Muscle layer of duodenum (tissue), 2 donors: ENCODE measurements around the gene TMTC2.

Source experiments
- H3K27ac ChIP-seq: one replicate; pipeline ENCODE4 v1.7.0; 2013; ENCODE audit warnings: mild to moderate bottlenecking, low read length
- H3K27me3 ChIP-seq: one replicate; pipeline ENCODE4 v1.7.0; 2013; ENCODE audit warnings: low read depth, mild to moderate bottlenecking, control low read depth, low read length
- H3K36me3 ChIP-seq, 2 donors: one replicate each; pipeline ENCODE4 v1.7.0; 2013; ENCODE audit warnings: low read length in 2 of 2, control low read depth in 1 of 2, mild to moderate bottlenecking in 1 of 2; ENCODE audit not compliant: insufficient read depth in 2 of 2, control insufficient read depth in 1 of 2
- H3K4me1 ChIP-seq, 2 donors: one replicate each; pipeline ENCODE4 v1.7.0; 2013; ENCODE audit warnings: low read length in 2 of 2, mild to moderate bottlenecking in 2 of 2, control low read depth in 1 of 2, moderate library complexity in 1 of 2; ENCODE audit not compliant: insufficient read depth in 2 of 2, control insufficient read depth in 1 of 2
- H3K4me3 ChIP-seq, 2 donors: one replicate each; pipeline ENCODE4 v1.7.0; 2013; ENCODE audit warnings: low read length in 2 of 2, low read depth in 1 of 2, mild to moderate bottlenecking in 1 of 2
- H3K9me3 ChIP-seq, 2 donors: one replicate each; pipeline ENCODE4 v1.7.0; 2013; ENCODE audit warnings: low read length in 2 of 2, control low read depth in 1 of 2, mild to moderate bottlenecking in 1 of 2; ENCODE audit not compliant: control insufficient read depth in 1 of 2
- donor health status: healthy.

The TMTC2 gene

GRCh38 chr12:83086023-83086422 is 399.3 kb downstream of the TMTC2 start:
- H3K4me1 ChIP-seq = peaks cover 0 to 10% of the 10 kb centered on the region in 2 donors
- H3K27me3 ChIP-seq = no peaks in the 10 kb centered on the region
- no peak overlapping the region for H3K4me3 ChIP-seq
- no peaks in the 10 kb centered on the region for H3K36me3 ChIP-seq
- no peak overlapping the region for H3K27ac ChIP-seq
- H3K9me3 ChIP-seq = no peaks in the 10 kb centered on the region

GRCh38 chr12:83089575-83089974 is 402.9 kb downstream of the TMTC2 start:
- Histone ChIP-seq H3K27me3 (no peaks in the 10 kb centered on the region), H3K36me3 (no peaks in the 10 kb centered on the region), H3K9me3 (no peaks in the 10 kb centered on the region), H3K27ac (no peak overlapping the region), H3K4me3 (no peak overlapping the region), H3K4me1 (no peaks in the 10 kb centered on the region)

DNA sequence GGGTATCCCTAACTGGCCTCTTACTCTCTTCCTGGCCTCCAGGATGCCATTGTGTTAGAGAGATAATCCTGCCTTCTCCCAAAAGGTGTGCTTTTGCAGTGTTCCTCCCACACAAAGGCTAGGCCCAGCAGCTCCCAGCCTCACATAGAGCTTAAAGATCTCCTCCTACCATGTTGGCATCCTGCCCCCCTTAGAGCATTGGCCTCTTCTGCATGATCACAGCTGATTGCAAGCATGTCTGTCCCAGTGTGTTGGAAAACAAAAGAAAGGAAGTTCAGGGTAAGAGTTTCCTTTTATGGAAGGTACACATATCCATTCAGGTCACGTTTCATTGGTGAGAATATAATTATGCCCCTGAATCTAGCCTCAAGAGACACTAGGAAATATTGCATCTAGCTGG is 405.4 kb downstream of the TMTC2 start:
- Histone ChIP-seq H3K27ac (no peak overlapping the region), H3K27me3 (no peaks in the 10 kb centered on the region), H3K9me3 (no peaks in the 10 kb centered on the region), H3K4me1 (no peaks in the 10 kb centered on the region), H3K4me3 (no peak overlapping the region), H3K36me3 (no peaks in the 10 kb centered on the region)

DNA sequence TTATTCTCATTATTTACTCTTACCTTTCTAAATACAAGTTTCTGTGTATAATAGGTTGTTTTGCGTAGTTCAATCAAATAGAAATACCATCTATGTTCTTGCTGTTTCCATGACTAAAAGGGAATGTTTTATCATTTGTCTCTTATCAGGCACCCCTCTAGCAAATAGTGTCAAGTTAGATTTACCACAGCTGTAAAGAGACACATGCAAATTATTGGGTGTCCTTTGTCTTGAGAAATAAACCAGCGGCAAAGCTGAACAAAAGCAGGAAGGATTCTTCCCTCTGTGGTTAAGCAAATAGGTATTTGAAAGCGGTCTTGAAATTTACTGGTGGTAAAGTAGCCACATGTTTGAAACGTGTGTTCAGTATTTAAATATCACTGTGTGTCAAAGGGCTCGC is 405.9 kb downstream of the TMTC2 start:
- Histone ChIP-seq H3K27me3 (no peaks in the 10 kb centered on the region), H3K9me3 (no peaks in the 10 kb centered on the region), H3K4me1 (no peaks in the 10 kb centered on the region), H3K36me3 (no peaks in the 10 kb centered on the region), H3K27ac (no peak overlapping the region), H3K4me3 (no peak overlapping the region)

GRCh38 chr12:83093426-83093825 is 406.7 kb downstream of the TMTC2 start:
- no peaks in the 10 kb centered on the region for H3K4me1 ChIP-seq
- H3K36me3 ChIP-seq = no peaks in the 10 kb centered on the region
- H3K27ac ChIP-seq = no peak overlapping the region
- no peaks in the 10 kb centered on the region for H3K27me3 ChIP-seq
- no peaks in the 10 kb centered on the region for H3K9me3 ChIP-seq
- no peak overlapping the region for H3K4me3 ChIP-seq

DNA sequence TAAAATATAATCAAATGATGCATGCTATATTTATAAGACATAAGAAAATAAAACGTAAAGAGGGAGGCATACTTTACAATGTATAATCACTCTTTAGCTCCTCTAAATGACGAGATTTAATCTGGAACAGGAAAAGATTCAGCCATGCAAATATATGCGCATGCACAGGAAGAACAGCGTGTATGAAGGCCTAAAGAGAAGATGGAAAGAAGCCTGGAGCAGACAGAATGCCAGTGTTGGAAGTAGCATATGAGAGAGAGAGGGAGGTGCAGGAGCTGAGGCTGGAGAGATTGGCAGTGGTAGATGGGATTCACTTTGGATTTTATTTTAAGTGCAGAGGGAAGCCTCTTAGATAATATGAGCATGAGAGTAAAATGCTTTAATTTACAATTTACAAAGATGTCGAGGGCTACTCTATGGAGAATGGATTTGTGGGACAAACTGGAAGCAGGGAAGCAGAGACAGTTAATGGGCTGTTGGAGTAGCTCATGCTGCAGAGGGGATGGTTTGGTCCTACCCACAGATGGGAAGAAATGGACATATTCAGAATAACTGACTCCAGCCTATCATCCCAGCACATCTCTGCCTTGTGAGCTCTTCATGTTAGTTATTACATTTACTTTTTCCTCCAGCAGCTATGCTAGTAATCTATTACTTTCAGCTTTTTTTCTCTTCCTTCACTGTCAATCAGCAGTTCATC is 411.1 kb downstream of the TMTC2 start:
- Histone ChIP-seq H3K9me3 (no peaks in the 10 kb centered on the region), H3K27ac (no peak overlapping the region), H3K4me3 (no peak overlapping the region), H3K36me3 (no peaks in the 10 kb centered on the region), H3K4me1 (no peaks in the 10 kb centered on the region), H3K27me3 (no peaks in the 10 kb centered on the region)

GRCh38 chr12:83099436-83099835 is 412.7 kb downstream of the TMTC2 start:
- Histone ChIP-seq H3K4me3 (no peak overlapping the region), H3K27ac (no peak overlapping the region), H3K36me3 (no peaks in the 10 kb centered on the region), H3K27me3 (no peaks in the 10 kb centered on the region), H3K9me3 (no peaks in the 10 kb centered on the region), H3K4me1 (peaks cover 0 to 5% of the 10 kb centered on the region in 2 donors)

DNA sequence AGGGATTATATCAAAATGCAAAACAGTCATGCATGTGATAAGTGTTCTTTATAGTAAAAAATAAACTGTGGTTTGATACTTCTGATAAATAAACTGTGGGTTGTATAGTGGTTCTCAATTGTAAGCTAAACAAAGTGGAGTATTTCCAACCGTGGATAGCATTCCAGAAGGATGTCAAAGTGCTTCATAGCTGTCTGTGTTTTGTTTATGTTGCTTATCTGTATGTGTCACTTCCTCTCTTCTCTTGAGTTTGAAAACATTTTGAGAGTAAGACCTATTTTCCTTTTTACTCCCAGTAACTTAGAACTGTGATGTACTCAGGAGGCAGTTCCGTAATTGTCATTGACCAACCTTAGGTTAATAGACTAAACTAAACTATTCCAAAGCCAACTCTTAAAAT is 415.8 kb downstream of the TMTC2 start:
- peaks cover 0 to 6% of the 10 kb centered on the region in 2 donors for H3K4me1 ChIP-seq
- no peaks in the 10 kb centered on the region for H3K9me3 ChIP-seq

GRCh38 chr12:83106873-83107272 is 420.2 kb downstream of the TMTC2 start:
- Histone ChIP-seq H3K9me3 (no peaks in the 10 kb centered on the region), H3K27ac (no peak overlapping the region), H3K36me3 (no peaks in the 10 kb centered on the region), H3K4me3 (no peak overlapping the region), H3K4me1 (peaks cover 0 to 6% of the 10 kb centered on the region in 2 donors), H3K27me3 (no peaks in the 10 kb centered on the region)

More for the DNA sequence above, 415.8 kb downstream of the TMTC2 start:
- Histone ChIP-seq H3K27me3 (no peaks in the 10 kb centered on the region), H3K36me3 (no peaks in the 10 kb centered on the region), H3K27ac (no peak overlapping the region), H3K4me3 (no peak overlapping the region)

- Histone ChIP-seq H3K4me3 (no peak overlapping the region), H3K27me3 (no peaks in the 10 kb centered on the region), H3K36me3 (no peaks in the 10 kb centered on the region), H3K4me1 (no peaks in the 10 kb centered on the region), H3K27ac (no peak overlapping the region), H3K9me3 (no peaks in the 10 kb centered on the region)
Measured at GRCh38 chr12:83110424-83110823, 423.7 kb downstream of the TMTC2 start.

DNA sequence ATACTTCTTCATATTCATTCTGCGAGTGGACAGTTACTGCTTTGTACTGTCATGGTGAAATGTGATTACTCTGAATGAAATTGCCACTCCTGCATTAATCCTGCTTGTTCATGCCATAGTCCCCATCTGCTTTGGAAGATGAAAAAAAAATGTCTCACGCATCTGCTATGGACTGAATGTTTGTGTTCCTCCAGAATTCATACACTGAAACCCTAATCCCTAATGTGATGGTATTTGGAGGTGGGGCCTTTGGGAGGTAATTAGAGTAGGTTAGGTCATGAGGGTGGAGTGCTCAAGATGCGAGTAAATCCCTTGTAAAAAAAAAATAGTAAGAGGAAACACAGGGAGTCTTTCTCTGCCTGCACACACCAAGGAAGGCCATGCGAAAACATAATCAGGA is 427.2 kb downstream of the TMTC2 start:
- Histone ChIP-seq H3K9me3 (no peaks in the 10 kb centered on the region), H3K36me3 (no peaks in the 10 kb centered on the region), H3K27ac (no peak overlapping the region), H3K27me3 (no peaks in the 10 kb centered on the region), H3K4me3 (no peak overlapping the region), H3K4me1 (no peaks in the 10 kb centered on the region)

DNA sequence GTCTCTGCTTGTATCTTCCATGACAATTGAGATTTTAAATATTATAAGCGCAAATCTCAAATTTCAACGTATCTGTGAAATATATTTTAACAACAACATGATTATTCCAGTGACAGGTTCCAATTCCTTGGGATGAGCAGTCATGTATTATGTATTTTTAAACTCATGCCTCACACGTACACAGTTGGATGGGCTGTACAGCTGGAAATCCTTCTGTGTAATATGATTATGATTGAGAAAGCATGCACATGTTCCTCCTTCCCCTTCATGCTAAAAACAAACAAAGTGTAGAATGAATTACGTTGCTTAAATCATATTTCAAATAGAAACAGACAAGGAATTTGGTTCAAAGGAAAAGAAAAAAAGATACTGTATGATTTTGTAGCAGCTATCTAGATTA is 428.3 kb downstream of the TMTC2 start:
- Histone ChIP-seq H3K27me3 (no peaks in the 10 kb centered on the region), H3K9me3 (no peaks in the 10 kb centered on the region), H3K4me1 (no peaks in the 10 kb centered on the region), H3K27ac (no peak overlapping the region), H3K4me3 (no peak overlapping the region), H3K36me3 (no peaks in the 10 kb centered on the region)
